ENCODE results near the gene SPIRE1. TPM values are rescaled to one million over a fixed set of nuclear protein-coding genes. Genes with fewer than 3 reads are reported as not detected.

SPIRE1 gene
- total RNA-seq, 1 donor = 27.7 TPM

DNA sequence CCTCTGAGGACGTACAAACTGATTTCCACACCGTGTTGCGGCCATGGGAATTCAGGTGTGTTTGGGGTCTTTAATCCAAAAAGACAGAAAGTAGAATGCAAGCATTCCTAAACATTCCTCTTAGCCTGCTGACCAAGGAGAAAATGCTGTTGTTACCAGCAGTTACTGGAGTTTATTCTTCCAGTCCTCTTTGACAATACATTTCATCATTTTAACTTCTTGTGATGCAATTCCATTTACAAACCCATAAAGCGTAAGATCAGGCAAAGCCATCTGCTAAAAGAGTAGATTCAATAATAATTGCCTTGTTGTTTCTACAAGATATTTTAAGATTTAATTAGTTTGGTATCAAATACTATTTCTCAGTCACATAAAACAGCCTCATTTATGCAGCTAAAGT, 32.7 kb downstream of the SPIRE1 start:
- no peak for TF ChIP-seq CTCF (IDR thresholded peaks at IDR 0.05; ENCODE audit: insufficient read depth, low read length)
- DNase-seq (ENCODE audit: low read depth) = peak; percentile 31
- H3K4me3 ChIP-seq (ENCODE audit: low read depth, low read length) = no peak overlapping the region

GRCh38 chr18:12621742-12622306, 36.1 kb downstream of the SPIRE1 start:
- no peak overlapping the region for H3K4me3 ChIP-seq (ENCODE audit: low read depth, low read length)
- peak; percentile 71 for DNase-seq (ENCODE audit: low read depth)
- no peak for TF ChIP-seq CTCF (IDR thresholded peaks at IDR 0.05; ENCODE audit: insufficient read depth, low read length)

DNA sequence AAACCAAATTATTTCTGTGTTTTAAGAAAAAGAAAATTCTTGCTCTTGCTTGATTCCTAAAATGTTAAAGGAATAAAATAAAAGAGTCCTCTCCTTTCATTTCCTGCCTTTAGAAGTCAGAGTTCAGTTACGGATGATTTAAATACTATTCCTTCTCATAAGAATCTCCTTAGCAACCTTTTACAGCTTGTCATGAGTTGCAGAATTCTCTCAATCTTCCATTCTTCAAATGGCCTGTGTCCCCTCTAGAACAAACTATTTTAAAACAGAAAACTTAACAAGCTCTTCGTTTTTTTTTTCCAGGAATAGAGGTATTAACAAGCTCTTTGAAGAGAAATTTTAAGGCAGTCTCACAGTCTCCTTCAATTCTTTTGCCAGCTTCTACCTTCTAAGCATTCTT, 42.2 kb downstream of the SPIRE1 start:
- DNase-seq (ENCODE audit: low read depth) = no peak
- no peak overlapping the region for H3K4me3 ChIP-seq (ENCODE audit: low read depth, low read length)
- no peak for TF ChIP-seq CTCF (IDR thresholded peaks at IDR 0.05; ENCODE audit: insufficient read depth, low read length)

DNA sequence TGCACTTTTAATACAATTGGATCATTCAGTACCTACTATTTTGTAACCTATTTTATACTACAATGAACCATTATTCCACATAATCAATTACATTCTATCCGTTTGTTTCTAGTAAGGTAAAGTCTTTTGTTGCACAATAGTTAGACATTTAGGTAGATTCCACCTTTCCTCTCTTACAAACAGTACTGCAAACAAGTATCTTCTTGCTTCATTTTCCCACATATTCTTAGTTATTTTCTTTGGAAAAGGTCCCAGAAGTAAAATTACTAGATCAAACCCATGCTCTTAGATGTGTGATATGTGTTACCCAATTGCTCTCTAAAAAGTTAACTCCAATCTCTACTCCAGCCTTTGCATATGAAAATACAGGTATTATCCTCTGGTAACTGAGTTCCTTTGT, 49.6 kb downstream of the SPIRE1 start:
- no peak for TF ChIP-seq CTCF (IDR thresholded peaks at IDR 0.05; ENCODE audit: insufficient read depth, low read length)
- peak; percentile 74 for DNase-seq (ENCODE audit: low read depth)
- H3K4me3 ChIP-seq (ENCODE audit: low read depth, low read length) = no peak overlapping the region

DNA sequence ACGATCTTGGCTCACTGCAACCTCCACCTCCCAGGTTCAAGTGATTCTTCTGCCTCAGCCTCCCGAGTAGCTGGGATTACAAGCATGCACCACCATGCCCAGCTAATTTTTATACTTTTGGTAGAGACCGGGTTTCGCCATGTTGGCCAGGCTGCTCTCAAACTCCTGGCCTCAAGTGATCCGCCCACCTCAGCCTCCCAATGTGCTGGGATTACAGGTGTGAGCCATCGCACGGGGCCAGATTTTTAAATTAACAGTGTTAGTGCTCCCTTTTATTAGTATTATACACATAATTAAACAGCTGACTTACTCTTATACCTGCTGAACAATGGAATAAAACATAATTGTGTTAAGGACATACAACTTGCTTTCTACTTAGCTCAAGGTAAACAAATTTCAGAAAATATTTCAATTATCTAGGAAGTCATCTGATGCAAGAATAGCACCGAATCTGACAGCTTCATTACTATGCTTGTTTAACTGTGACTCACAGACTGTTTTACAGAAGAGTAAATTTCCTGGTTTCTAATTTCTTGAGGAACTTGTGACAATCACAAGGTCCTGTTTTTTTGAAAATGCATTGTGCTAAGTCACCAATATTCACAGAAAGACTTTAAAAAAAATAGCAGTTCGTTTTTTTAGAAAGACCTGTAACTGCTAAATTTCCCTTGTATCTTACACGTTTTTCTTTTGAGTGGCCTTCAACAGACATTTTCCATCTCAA, 51.2 kb downstream of the SPIRE1 start:
- no peak overlapping the region for H3K4me3 ChIP-seq (ENCODE audit: low read depth, low read length)
- peak; percentile 86 for DNase-seq (ENCODE audit: low read depth)

GRCh38 chr18:12604445-12605007, 53.4 kb downstream of the SPIRE1 start:
- H3K4me3 ChIP-seq (ENCODE audit: low read depth, low read length) = no peak overlapping the region
- no peak for TF ChIP-seq CTCF (IDR thresholded peaks at IDR 0.05; ENCODE audit: insufficient read depth, low read length)
- no peak for DNase-seq (ENCODE audit: low read depth)

More for the DNA sequence above, 51.2 kb downstream of the SPIRE1 start:
- no peak for TF ChIP-seq CTCF (IDR thresholded peaks at IDR 0.05; ENCODE audit: insufficient read depth, low read length)
